ENCODE measurements around the gene N4BP2L2. TPM values are rescaled to one million over a fixed set of nuclear protein-coding genes. Genes with fewer than 3 reads are reported as not detected.

N4BP2L2 gene
- total and polyA plus RNA-seq, 2 of the 13 experiments (the other 11 are each of a cell fraction or from before 2014, with no cell fraction given): 58.9 to 81.2 TPM

GRCh38 chr13:32538621-32539246 lies at the start of gene N4BP2L2 (continued):
- TF ChIP-seq ZNF362 (CRISPR knock-in tag; IDR thresholded peaks at IDR 0.05; ENCODE audit: borderline replicate concordance) (no peak; the same call in 1 of the 2 replicates), MYPOP (CRISPR knock-in tag; IDR thresholded peaks at IDR 0.05) (peak; percentile 53), MLX (CRISPR knock-in tag; IDR thresholded peaks at IDR 0.05) (no peak), SKI (IDR thresholded peaks at IDR 0.05; ENCODE audit: partially characterized antibody) (no peak), CENPT (CRISPR knock-in tag; IDR thresholded peaks at IDR 0.05; ENCODE audit: low read depth) (no peak), BCL3 (CRISPR knock-in tag; IDR thresholded peaks at IDR 0.05) (no peak), STAT6 (CRISPR knock-in tag; IDR thresholded peaks at IDR 0.05; ENCODE audit: borderline replicate concordance) (peak; percentile 78; the same call in 1 of the 2 replicates), DR1 (CRISPR knock-in tag; IDR thresholded peaks at IDR 0.05) (peak; percentile 81), SMYD3 (CRISPR knock-in tag; IDR thresholded peaks at IDR 0.05) (0 out of 2 replicates have a peak, but pooled peaks have one; percentile 33), SOX13 (IDR thresholded peaks at IDR 0.05) (no peak), SOX13 (CRISPR knock-in tag; conservative IDR thresholded peaks at IDR 0.05 in 1 of 2, IDR thresholded peaks at IDR 0.05 in 1 of 2) (no peak; a peak in 1 of 4 replicates), ZZZ3 (CRISPR knock-in tag; IDR thresholded peaks at IDR 0.05; ENCODE audit: borderline replicate concordance) (no peak), CBX5 (CRISPR knock-in tag; IDR thresholded peaks at IDR 0.05; ENCODE audit: borderline replicate concordance) (peak; percentile 46; the same call in 1 of the 2 replicates), JDP2 (CRISPR knock-in tag; IDR thresholded peaks at IDR 0.05; ENCODE audit: borderline replicate concordance) (no peak), DMAP1 (CRISPR knock-in tag; IDR thresholded peaks at IDR 0.05) (peak; percentile 83; the same call in 1 of the 2 replicates), CHCHD3 (CRISPR knock-in tag; IDR thresholded peaks at IDR 0.05) (no peak), ZNF17 (CRISPR knock-in tag; IDR thresholded peaks at IDR 0.05) (no peak), RARG (CRISPR knock-in tag; IDR thresholded peaks at IDR 0.05; ENCODE audit: low read depth) (no peak; the same call in 1 of the 2 replicates), ZFP36L2 (CRISPR knock-in tag; IDR thresholded peaks at IDR 0.05) (0 out of 2 replicates have a peak, but pooled peaks have one; percentile 66), RFX5 (IDR thresholded peaks at IDR 0.05; ENCODE audit: low read depth, low read length) (no peak), ZNF446 (CRISPR knock-in tag; IDR thresholded peaks at IDR 0.05) (no peak)
